ENCODE results near the gene CORO7. TPM values are rescaled to one million over a fixed set of nuclear protein-coding genes. Genes with fewer than 3 reads are reported as not detected.

CORO7 gene
- total and polyA plus RNA-seq, 9 of the 15 experiments (the other 6 are each of a cell fraction or from before 2014, with no cell fraction given): 0.45 to 77.2 (median 18.7) TPM

GRCh38 chr16:4367393-4367856 lies 49.0 kb downstream of the CORO7 start (continued):
- no peak for TF ChIP-seq CHD7 (IDR thresholded peaks at IDR 0.05; ENCODE audit: low read depth, low read length)
- TF ChIP-seq THRAP3 (IDR thresholded peaks at IDR 0.05; ENCODE audit: borderline replicate concordance): no peak
- TF ChIP-seq RBM25 (IDR thresholded peaks at IDR 0.05; ENCODE audit: low read depth, low read length, severe bottlenecking): peak; percentile 61
- TF ChIP-seq MLLT1 (IDR thresholded peaks at IDR 0.05): no peak
- 0 out of 2 replicates have a peak, but pooled peaks have one; percentile 19 for TF ChIP-seq PTBP1 (IDR thresholded peaks at IDR 0.05; ENCODE audit: low read depth, low read length)
- TF ChIP-seq KLF6 (CRISPR knock-in tag; IDR thresholded peaks at IDR 0.05; ENCODE audit: borderline replicate concordance): no peak
- TF ChIP-seq SMARCA5 (IDR thresholded peaks at IDR 0.05): 0 out of 2 replicates have a peak, but pooled peaks have one; percentile 42
- no peak for TF ChIP-seq HDAC2 (IDR thresholded peaks at IDR 0.05)
- TF ChIP-seq MAX (CRISPR knock-in tag; IDR thresholded peaks at IDR 0.05): no peak
- no peak for TF ChIP-seq BDP1 (IDR thresholded peaks at IDR 0.05; ENCODE audit: insufficient read depth, insufficient read length)

Measured in K562 (cell line).